HEK293 (cell line): ENCODE measurements around the gene DGAT2L6.
A peak's percentile ranks its signal among the peaks of the same experiment; 100 is the strongest.

Experiments used
- CTCF ChIA-PET: fragments of 350-600 bp; formaldehyde crosslinking; extraction: SDS; loops from one replicate; lab custom pipeline; 2021; ENCODE audit warnings: antibody characterized with exemption; lab: Yijun Ruan, JAX
- POLR2A ChIA-PET: fragments of 300-600 bp; formaldehyde crosslinking; extraction: SDS; loops from one replicate; lab custom pipeline; 2020; ENCODE audit warnings: antibody characterized with exemption, inconsistent platforms; lab: Yijun Ruan, JAX
- H3K27ac ChIP-seq: fragments of 200-500 bp; sonication (Bioruptor generic); 2 replicates; pipeline ENCODE4 v1.5.1; 2014; ENCODE audit warnings: low read depth, low read length, control low read depth, inconsistent platforms; ENCODE audit errors: extremely low read depth
- H3K36me3 ChIP-seq, 2 experiments: fragments of 200-500 bp in 1 of 2; sonication (Bioruptor generic) in 1 of 2; 1 replicate in 1 of 2; 2 replicates in 1 of 2; pipeline ENCODE4 v1.5.1; 2014 to 2017; ENCODE audit warnings: inconsistent platforms in 2 of 2, low read length in 2 of 2; ENCODE audit not compliant: control insufficient read depth in 2 of 2, insufficient read depth in 1 of 2
- H3K4me1 ChIP-seq: fragments of 200-500 bp; sonication (Bioruptor generic); 2 replicates; pipeline ENCODE4 v1.5.1; 2014; ENCODE audit warnings: mild to moderate bottlenecking, low read length, inconsistent platforms; ENCODE audit not compliant: control insufficient read depth, insufficient read depth
- H3K4me3 ChIP-seq: 2 replicates; pipeline ENCODE4 v1.5.1; 2011; ENCODE audit warnings: low read depth, mild to moderate bottlenecking, control low read depth, low read length, moderate library complexity
- H3K9me3 ChIP-seq: fragments of 200-500 bp; sonication (Bioruptor generic); 2 replicates; pipeline ENCODE4 v1.5.1; 2014; ENCODE audit warnings: low read depth, low read length, inconsistent platforms; ENCODE audit not compliant: control insufficient read depth, insufficient read depth
- BCL6B ChIP-seq: fragments of 450-650 bp; formaldehyde crosslinking; IDR thresholded peaks from 2 replicates; pipeline ENCODE4 v1.5.1; 2017; ENCODE audit warnings: missing biosample characterization, missing genetic modification characterization
- EGR2 ChIP-seq: fragments of 450-650 bp; formaldehyde crosslinking; IDR thresholded peaks from 2 replicates; pipeline ENCODE4 v1.5.1; 2016; ENCODE audit warnings: low read depth, missing biosample characterization, missing genetic modification characterization
- GLI4 ChIP-seq: fragments of 450-650 bp; formaldehyde crosslinking; IDR thresholded peaks from 2 replicates; pipeline ENCODE4 v1.5.1; 2016; ENCODE audit warnings: missing biosample characterization, missing genetic modification characterization
- GLIS2 ChIP-seq: fragments of 450-650 bp; formaldehyde crosslinking; IDR thresholded peaks from 2 replicates; pipeline ENCODE4 v1.5.1; 2016; ENCODE audit warnings: missing biosample characterization, missing genetic modification characterization
- HOXC10 ChIP-seq: sonication (generic); formaldehyde crosslinking; IDR thresholded peaks from 2 replicates; pipeline ENCODE4 v1.8.1; 2023; ENCODE audit warnings: mild to moderate bottlenecking, missing genetic modification reagents
- KLF1 ChIP-seq: fragments of 450-650 bp; formaldehyde crosslinking; IDR thresholded peaks from 2 replicates; pipeline ENCODE4 v1.5.1; 2016; ENCODE audit warnings: missing biosample characterization, missing genetic modification characterization
- KLF10 ChIP-seq: fragments of 450-650 bp; IDR thresholded peaks from 2 replicates; pipeline ENCODE4 v1.5.1; 2018; ENCODE audit warnings: missing biosample characterization, mild to moderate bottlenecking, missing genetic modification characterization
- PRDM10 ChIP-seq: fragments of 450-650 bp; formaldehyde crosslinking; IDR thresholded peaks from 2 replicates; pipeline ENCODE4 v1.5.1; 2016; ENCODE audit warnings: missing biosample characterization, missing genetic modification characterization
- REPIN1 ChIP-seq: fragments of 450-650 bp; formaldehyde crosslinking; IDR thresholded peaks from 2 replicates; pipeline ENCODE4 v1.5.1; 2017; ENCODE audit warnings: missing biosample characterization, missing genetic modification characterization, low read depth
- SP7 ChIP-seq: fragments of 450-650 bp; formaldehyde crosslinking; IDR thresholded peaks from 2 replicates; pipeline ENCODE4 v1.5.1; 2016; ENCODE audit warnings: missing biosample characterization, missing genetic modification characterization
- ZBTB11 ChIP-seq: fragments of 450-650 bp; formaldehyde crosslinking; conservative IDR thresholded peaks from 2 replicates; pipeline ENCODE4 v1.5.1; 2016; ENCODE audit warnings: low read depth, missing biosample characterization, missing genetic modification characterization
- ZNF112 ChIP-seq: fragments of 450-650 bp; formaldehyde crosslinking; IDR thresholded peaks from 2 replicates; pipeline ENCODE4 v1.5.0; 2017; ENCODE audit warnings: missing biosample characterization, missing genetic modification characterization
- ZNF114 ChIP-seq: fragments of 450-650 bp; formaldehyde crosslinking; IDR thresholded peaks from 2 replicates; pipeline ENCODE4 v1.5.0; 2017; ENCODE audit warnings: missing biosample characterization, missing genetic modification characterization
- ZNF133 ChIP-seq: fragments of 450-650 bp; formaldehyde crosslinking; IDR thresholded peaks from 2 replicates; pipeline ENCODE4 v1.5.1; 2016; ENCODE audit warnings: missing biosample characterization, missing genetic modification characterization
- ZNF223 ChIP-seq: fragments of 450-650 bp; formaldehyde crosslinking; IDR thresholded peaks from 2 replicates; pipeline ENCODE4 v1.5.1; 2016; ENCODE audit warnings: missing biosample characterization, missing genetic modification characterization
- ZNF391 ChIP-seq: fragments of 450-650 bp; formaldehyde crosslinking; IDR thresholded peaks from 2 replicates; pipeline ENCODE4 v1.5.1; 2016; ENCODE audit warnings: low read depth, missing biosample characterization, missing genetic modification characterization, borderline replicate concordance
- ZNF561 ChIP-seq: fragments of 450-650 bp; IDR thresholded peaks from 2 replicates; pipeline ENCODE4 v1.5.1; 2018; ENCODE audit warnings: missing biosample characterization, missing genetic modification characterization, borderline replicate concordance
- ZNF571 ChIP-seq: fragments of 450-650 bp; formaldehyde crosslinking; IDR thresholded peaks from 2 replicates; pipeline ENCODE4 v1.5.0; 2017; ENCODE audit warnings: missing biosample characterization, missing genetic modification characterization
- ZNF707 ChIP-seq: fragments of 450-650 bp; formaldehyde crosslinking; IDR thresholded peaks from 2 replicates; pipeline ENCODE4 v1.5.1; 2016; ENCODE audit warnings: missing biosample characterization, missing genetic modification characterization
- ZNF791 ChIP-seq: fragments of 450-650 bp; formaldehyde crosslinking; IDR thresholded peaks from 2 replicates; pipeline ENCODE4 v1.5.1; 2016; ENCODE audit warnings: missing biosample characterization, missing genetic modification characterization
- TF ChIP-seq, protein P1 (sequence below): fragments of 450-650 bp; formaldehyde crosslinking; IDR thresholded peaks from 2 replicates; pipeline ENCODE4 v1.5.1; 2016; ENCODE audit warnings: missing biosample characterization, missing genetic modification characterization

The DGAT2L6 gene

GRCh38 chrX:70132877-70133302 is 44.4 kb upstream of the DGAT2L6 start (continued):
- TF ChIP-seq ZBTB11 (tag by site-specific recombination), result peak; percentile 91
- no peak for TF ChIP-seq SP7 (tag by site-specific recombination)
- no peak for TF ChIP-seq ZNF133 (tag by site-specific recombination)
- no peak for TF ChIP-seq PRDM10 (tag by site-specific recombination)
- TF ChIP-seq HOXC10, result no peak

GRCh38 chrX:70133303-70134115 is 43.8 kb upstream of the DGAT2L6 start, which contains the start of gene IGBP1:
IGBP1 (plus strand) TSS chrX:70133447; CDS start chrX:70133948, 501 bp downstream.
- POLR2A ChIA-PET, result interaction anchor here (0.6 to 1.6 kb wide), 9 partner anchors 8 to 1305 kb away, joined by 3 to 18 read pairs (median 4); partner anchors contain the start of genes EFNB1, GDPD2, KIF4A and PDZD11
- peak within 1 kb of the TSS; percentile 61 for H3K4me3 ChIP-seq
- H3K9me3 ChIP-seq, result no peaks in the 10 kb centered on the region
- CTCF ChIA-PET, result interaction anchor here (0.5 to 3.1 kb wide), 38 partner anchors 9 to 1501 kb away, joined by 3 to 18 read pairs (median 3); partner anchors contain the start of genes EDA, KIF4A, P2RY4 and PDZD11
- peak within 1 kb of the TSS; percentile 69 for H3K27ac ChIP-seq
- H3K4me1 ChIP-seq, result no peaks in the 10 kb centered on the region; the same call in 1 of the 2 replicates
- H3K36me3 ChIP-seq, result peaks cover 12 to 25% of the 10 kb centered on the region in 2 experiments; a peak in 2 of 3 replicates
- no peak for TF ChIP-seq ZNF114 (tag by site-specific recombination)
- no peak for TF ChIP-seq ZNF707 (tag by site-specific recombination)
- TF ChIP-seq GLIS2 (tag by site-specific recombination), result peak; percentile 96
- TF ChIP-seq KLF10, result 0 out of 2 replicates have a peak, but pooled peaks have one; percentile 25
- no peak for TF ChIP-seq KLF1 (tag by site-specific recombination)
- TF ChIP-seq, protein P1, sequence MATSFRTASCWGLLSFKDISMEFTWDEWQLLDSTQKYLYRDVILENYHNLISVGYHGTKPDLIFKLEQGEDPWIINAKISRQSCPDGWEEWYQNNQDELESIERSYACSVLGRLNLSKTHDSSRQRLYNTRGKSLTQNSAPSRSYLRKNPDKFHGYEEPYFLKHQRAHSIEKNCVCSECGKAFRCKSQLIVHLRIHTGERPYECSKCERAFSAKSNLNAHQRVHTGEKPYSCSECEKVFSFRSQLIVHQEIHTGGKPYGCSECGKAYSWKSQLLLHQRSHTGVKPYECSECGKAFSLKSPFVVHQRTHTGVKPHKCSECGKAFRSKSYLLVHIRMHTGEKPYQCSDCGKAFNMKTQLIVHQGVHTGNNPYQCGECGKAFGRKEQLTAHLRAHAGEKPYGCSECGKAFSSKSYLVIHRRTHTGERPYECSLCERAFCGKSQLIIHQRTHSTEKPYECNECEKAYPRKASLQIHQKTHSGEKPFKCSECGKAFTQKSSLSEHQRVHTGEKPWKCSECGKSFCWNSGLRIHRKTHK (tag by site-specific recombination), result no peak
- TF ChIP-seq ZNF571 (tag by site-specific recombination), result no peak
- TF ChIP-seq ZBTB11 (tag by site-specific recombination), result peak; percentile 63; the same call in 1 of the 2 replicates
- TF ChIP-seq REPIN1, result 0 out of 2 replicates have a peak, but pooled peaks have one; percentile 83
- no peak for TF ChIP-seq ZNF561
- TF ChIP-seq GLI4 (tag by site-specific recombination), result no peak
- TF ChIP-seq ZNF791 (tag by site-specific recombination), result no peak
- TF ChIP-seq ZNF223 (tag by site-specific recombination), result no peak
- no peak for TF ChIP-seq BCL6B (tag by site-specific recombination)
- no peak for TF ChIP-seq HOXC10
- TF ChIP-seq EGR2 (tag by site-specific recombination), result peak; percentile 98
- peak; percentile 14; the same call in 1 of the 2 replicates for TF ChIP-seq ZNF391 (tag by site-specific recombination)
- TF ChIP-seq ZNF112 (tag by site-specific recombination), result no peak
